HG03045 (cell line): ENCODE data around the gene NAA60.

ENCODE experiments used
- ATAC-seq: cut with Tn5 transposase; IDR thresholded peaks from one replicate; pipeline ENCODE4 v1.9.1; 2021; ENCODE audit warnings: mild to moderate bottlenecking, moderate library complexity; ENCODE audit not compliant: unreplicated experiment

Gene NAA60

DNA sequence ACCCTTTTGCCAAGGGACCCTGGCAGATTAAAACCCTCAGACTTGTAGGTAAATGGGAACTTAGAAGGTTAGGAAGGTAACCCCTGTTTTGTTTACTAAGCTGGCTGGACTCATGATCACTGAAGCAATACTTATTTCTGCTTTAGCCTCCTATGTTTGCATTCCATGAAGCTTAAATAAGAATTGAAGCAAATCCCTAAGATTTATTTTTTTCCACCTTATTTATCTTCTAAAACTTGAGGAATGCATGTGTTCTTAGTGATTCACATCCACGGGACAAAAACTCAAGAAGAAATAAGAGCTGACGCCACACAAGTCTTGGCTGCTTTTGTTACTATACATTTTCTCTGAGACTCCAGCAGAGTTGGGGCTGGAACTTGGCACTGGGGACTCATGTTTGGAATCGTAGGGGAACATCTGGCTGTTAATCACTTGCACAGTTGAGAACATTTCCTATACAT is 92.8 kb downstream of the NAA60 start:
- no peak for ATAC-seq
